DND-41 (cell line): Measurements from ENCODE around the gene NFIB.

Source experiments
- EZH2 ChIP-seq: IDR thresholded peaks from 3 replicates; pipeline ENCODE4 v1.6.1; 2012; ENCODE audit warnings: borderline replicate concordance, low read depth, mild to moderate bottlenecking, moderate library complexity, low read length, inconsistent platforms; ENCODE audit not compliant: severe bottlenecking
- TF ChIP-seq, protein P1 (sequence below): IDR thresholded peaks from 2 replicates; pipeline ENCODE4 v1.5.1; 2012; ENCODE audit warnings: borderline replicate concordance, low read length, moderate library complexity, mild to moderate bottlenecking; ENCODE audit not compliant: poor library complexity, severe bottlenecking; ENCODE audit errors: extremely low read depth

GRCh38 chr9:14303521-14303920 is 10.4 kb downstream of the NFIB start:
- TF ChIP-seq, protein P1, sequence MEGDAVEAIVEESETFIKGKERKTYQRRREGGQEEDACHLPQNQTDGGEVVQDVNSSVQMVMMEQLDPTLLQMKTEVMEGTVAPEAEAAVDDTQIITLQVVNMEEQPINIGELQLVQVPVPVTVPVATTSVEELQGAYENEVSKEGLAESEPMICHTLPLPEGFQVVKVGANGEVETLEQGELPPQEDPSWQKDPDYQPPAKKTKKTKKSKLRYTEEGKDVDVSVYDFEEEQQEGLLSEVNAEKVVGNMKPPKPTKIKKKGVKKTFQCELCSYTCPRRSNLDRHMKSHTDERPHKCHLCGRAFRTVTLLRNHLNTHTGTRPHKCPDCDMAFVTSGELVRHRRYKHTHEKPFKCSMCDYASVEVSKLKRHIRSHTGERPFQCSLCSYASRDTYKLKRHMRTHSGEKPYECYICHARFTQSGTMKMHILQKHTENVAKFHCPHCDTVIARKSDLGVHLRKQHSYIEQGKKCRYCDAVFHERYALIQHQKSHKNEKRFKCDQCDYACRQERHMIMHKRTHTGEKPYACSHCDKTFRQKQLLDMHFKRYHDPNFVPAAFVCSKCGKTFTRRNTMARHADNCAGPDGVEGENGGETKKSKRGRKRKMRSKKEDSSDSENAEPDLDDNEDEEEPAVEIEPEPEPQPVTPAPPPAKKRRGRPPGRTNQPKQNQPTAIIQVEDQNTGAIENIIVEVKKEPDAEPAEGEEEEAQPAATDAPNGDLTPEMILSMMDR, result no peak
- TF ChIP-seq EZH2, result no peak
